WTC11 (cell line): ENCODE measurements around the gene ABCA12.

Experiments
- ATF6 ChIP-seq: sonication (generic); formaldehyde crosslinking; IDR thresholded peaks from 2 replicates; pipeline ENCODE4 v1.8.1; 2023; ENCODE audit warnings: mild to moderate bottlenecking, missing genetic modification reagents
- CREB1 ChIP-seq: sonication (generic); formaldehyde crosslinking; IDR thresholded peaks from 2 replicates; pipeline ENCODE4 v1.8.0; 2023; ENCODE audit warnings: mild to moderate bottlenecking, missing genetic modification reagents
- CTCF ChIP-seq: fragments of 200-600 bp; IDR thresholded peaks from 2 replicates; pipeline ENCODE4 v1.8.0; 2022; ENCODE audit warnings: antibody characterized with exemption
- ESRRA ChIP-seq: sonication (generic); formaldehyde crosslinking; IDR thresholded peaks from 2 replicates; pipeline ENCODE4 v1.8.1; 2022; ENCODE audit warnings: mild to moderate bottlenecking, missing genetic modification reagents, borderline replicate concordance
- JAZF1 ChIP-seq: fragments of 250-450 bp; sonication (Bioruptor Pico); IDR thresholded peaks from 2 replicates; pipeline ENCODE4 v1.9.0; 2021; ENCODE audit warnings: moderate library complexity, mild to moderate bottlenecking, inconsistent platforms

DNA sequence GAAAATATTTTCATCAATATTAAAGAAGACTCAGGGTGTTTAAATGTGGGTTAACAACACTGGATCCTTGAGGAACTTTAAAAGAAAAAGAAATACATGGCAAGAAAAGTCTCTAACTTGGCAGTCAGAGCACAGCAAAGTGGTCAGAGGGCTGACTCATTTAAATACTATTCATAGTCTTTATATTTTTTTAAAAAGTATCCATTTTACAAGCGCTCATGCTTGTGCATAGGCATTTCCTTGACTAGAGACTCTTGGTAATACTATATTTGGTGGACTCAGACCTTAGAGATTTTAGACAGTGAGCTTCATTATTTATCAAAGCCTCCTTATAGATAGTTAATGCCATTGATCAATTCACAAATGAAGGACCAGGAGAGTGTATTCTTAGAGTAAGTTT, 110.2 kb downstream of the ABCA12 start:
- no peak for TF ChIP-seq JAZF1
- no peak for TF ChIP-seq ATF6 (CRISPR knock-in tag)
- TF ChIP-seq ESRRA: no peak
- TF ChIP-seq CTCF: no peak
- no peak for TF ChIP-seq CREB1
